Measurements from ENCODE around the gene LDB2. TPM values are rescaled to one million over a fixed set of nuclear protein-coding genes. Genes with fewer than 3 reads are reported as not detected.

Gene LDB2
- total RNA-seq, 1 donor from 2014 or later: 69.8 TPM

DNA sequence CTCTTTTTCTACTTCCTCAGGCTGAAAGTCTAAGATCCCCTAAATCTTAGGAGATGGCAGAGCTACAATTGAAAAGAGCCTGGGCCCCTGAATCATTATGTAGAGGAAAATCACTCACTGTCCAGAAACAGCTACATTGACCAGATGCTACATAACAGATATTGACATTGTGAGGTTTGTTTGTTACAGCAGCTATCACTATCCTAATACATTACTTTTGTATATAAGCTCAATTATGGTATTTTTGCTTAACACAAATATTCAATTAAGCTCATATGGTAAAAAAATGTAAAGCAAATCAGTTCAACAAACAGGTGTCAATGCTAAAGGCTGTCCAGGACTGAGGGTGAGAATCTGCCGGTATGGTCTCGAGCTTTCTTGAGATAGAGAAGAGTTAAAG is 89.4 kb downstream of the LDB2 start:
- DNase-seq (ENCODE audit: extremely low read depth, low read depth, low spot score): no peak

- no peak for DNase-seq (ENCODE audit: extremely low read depth, low read depth, low spot score)
Measured at GRCh38 chr4:16807355-16807754, 91.1 kb downstream of the LDB2 start.

DNA sequence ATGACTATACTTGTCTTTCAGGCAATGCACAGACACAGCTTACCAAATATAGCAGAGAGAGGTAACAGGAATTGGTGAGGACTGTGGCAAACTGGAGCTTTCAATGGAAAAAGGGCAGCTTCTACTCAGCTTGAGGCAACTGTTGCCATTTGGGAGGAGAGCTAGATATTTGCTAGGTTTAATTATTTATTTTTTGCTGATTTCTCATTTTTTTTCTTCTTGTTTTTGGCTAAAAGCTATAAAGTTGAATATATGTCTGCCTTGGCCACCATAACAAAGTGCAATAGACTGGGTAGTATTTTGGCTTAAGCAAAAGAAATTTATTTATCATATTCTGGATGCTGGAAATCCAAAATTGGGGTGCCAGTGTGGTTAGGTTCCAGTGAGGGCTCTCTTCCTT is 93.9 kb downstream of the LDB2 start:
- no peak for DNase-seq (ENCODE audit: extremely low read depth, low read depth, low spot score)

DNA sequence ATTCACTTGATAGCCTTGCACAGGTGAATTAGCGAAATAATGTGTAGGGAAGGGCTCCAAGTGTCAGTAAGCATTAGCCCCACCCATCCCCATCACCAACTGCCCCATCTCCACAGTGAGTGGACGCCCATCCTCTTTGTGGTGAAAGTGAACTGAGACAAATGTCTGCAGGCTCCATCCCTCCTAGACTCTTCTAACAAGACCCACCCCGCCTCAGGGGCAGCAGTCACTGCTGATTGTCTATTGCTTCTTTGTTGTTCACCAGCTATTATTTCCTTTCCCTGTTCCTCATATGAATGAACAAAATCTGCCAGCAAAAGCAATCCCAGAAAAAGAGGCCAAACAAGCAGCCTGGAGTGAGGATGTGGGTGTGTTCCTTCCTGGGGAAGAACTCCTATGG is 96.4 kb downstream of the LDB2 start:
- no peak for DNase-seq (ENCODE audit: extremely low read depth, low read depth, low spot score)

DNA sequence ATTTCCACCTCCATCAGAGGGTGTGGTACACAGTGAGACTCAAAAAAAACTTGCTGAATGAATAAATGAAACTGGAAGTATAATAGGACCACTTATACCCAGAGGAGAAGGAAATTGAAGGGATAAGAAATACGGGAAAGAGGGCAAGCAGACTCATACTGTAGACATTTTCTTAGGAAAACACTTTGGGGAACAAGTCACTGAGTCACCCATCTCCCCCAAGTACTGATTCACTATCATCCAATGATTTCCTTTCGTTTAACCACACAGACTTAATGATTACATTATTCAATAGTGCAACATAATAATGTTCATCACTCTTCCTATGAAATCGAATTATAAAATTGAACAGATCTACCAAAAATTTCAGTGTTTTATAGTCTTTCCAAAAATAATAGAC is 97.1 kb downstream of the LDB2 start:
- DNase-seq (ENCODE audit: extremely low read depth, low read depth, low spot score): no peak

DNA sequence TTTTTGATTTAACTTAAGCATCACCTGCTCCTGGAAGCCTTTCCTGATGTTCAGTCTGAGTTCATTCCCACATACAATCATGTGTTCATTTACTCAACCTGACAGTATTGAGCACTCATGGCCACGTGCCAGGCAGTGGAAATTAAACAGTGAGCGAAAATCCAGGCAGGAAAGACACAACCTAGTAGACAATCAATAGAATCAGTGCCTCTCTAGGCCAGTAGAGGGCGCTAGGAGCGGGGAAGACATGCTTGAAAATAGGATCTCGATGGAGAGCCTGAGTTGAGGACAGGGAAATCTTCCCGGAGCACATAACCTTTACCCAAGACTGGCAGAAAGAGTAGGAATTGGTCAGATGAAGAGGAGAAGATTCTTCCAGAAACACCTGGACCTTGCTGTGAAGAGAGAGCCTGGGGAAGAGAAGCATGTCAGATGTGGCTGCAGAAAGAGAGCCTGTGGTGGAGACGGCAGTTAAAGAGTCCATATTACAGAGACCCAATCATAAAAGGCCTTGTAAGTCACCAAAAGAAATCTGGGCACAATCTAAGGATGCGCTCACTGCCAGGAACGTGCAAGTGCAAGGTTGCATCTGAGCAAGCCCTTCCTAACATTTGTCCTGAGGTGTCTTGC is 103.5 kb downstream of the LDB2 start:
- DNase-seq (ENCODE audit: extremely low read depth, low read depth, low spot score): no peak

DNA sequence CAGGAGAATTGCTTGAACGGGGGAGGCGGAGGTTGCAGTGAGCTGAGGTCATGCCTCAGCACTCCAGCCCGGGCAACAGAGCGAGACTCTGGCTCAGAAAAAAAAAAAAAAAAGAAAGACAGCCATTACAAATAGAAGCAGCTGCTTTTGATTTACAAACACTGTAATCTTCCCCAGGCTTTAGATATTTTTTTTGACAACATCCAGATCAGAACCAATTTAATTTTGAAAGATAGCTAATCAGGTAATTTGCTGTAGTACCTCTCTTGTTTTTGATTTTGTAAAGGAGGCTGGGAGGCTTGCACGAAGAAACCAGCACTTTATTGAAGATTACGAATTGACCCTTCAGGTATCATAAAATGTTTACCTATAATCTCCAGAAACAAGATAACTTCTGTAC is 107.0 kb downstream of the LDB2 start:
- no peak for DNase-seq (ENCODE audit: extremely low read depth, low read depth, low spot score)

- DNase-seq (ENCODE audit: extremely low read depth, low read depth, low spot score): no peak
Measured at GRCh38 chr4:16790508-16790907, 107.9 kb downstream of the LDB2 start.

GRCh38 chr4:16788868-16789267 is 109.6 kb downstream of the LDB2 start:
- no peak for DNase-seq (ENCODE audit: extremely low read depth, low read depth, low spot score)

- no peak for DNase-seq (ENCODE audit: extremely low read depth, low read depth, low spot score)
Measured at GRCh38 chr4:16785793-16786527, 112.5 kb downstream of the LDB2 start.

DNA sequence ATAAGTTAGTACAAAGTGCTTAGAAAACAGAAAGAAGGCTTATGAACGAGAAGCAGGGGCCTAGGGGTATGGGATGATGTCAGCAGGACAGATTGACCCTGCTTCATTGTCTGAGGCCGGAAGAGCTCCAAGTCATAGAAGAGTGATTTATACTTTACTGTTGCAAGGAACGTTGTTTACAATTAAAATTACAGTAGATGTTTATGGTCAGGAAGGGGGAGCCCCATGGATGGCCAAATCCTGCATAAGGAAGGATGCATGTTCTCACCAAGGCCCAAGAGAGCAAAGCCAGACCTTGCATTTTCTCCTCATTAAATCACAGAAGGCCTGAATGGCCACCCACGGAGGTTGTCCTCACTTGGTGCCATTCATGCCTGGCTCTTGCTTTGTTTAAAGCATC is 115.3 kb downstream of the LDB2 start:
- DNase-seq (ENCODE audit: extremely low read depth, low read depth, low spot score): no peak

DNA sequence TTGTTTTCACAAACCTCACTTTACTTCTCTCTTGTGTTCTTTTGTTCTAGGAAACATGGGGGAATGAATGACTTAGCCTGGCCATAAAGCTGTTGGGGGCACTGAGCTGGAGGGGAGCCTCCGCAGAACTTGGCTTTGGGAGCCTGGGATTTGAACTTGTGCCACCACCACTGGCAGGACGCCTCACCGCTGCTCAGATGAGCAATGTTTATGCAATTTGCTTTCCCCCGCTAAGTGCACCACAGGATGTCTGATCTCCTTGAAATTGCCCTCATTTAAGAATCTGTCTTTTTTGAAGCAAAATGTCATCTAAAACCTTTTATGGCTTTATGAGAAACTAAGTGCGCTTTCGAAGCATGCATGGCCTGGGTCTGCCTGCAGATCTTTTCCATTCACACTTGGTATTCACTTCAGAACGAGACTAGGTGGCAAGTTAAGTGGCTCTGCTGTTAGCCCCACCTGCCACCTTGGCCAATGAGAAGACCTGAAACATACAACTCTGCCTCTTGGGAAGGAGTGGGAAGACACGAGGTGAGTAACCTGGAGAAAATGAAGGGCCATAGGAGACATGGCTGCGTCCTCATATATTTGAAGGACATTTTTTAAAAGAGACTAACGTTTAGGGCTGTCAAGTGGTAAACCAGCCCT is 119.3 kb downstream of the LDB2 start:
- DNase-seq (ENCODE audit: extremely low read depth, low read depth, low spot score): no peak

DNA sequence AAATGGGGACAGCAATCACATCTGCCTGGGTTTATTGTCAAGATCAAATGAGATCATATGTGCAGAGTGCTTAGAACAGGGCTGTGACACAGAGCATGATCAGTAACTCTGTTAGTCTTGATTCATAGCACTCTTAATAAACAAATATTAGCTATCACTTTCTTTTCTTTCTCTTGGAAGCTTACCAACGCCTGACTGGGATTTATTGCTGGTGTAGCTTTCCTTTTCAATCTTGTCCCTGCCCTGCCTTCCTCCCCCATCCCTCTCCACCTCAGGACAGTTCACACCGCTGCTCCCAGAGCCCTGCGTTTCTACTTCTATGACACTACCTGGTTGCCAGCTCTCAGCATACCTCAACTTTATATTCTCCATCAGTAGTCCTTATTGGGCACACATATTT is 120.7 kb downstream of the LDB2 start:
- no peak for DNase-seq (ENCODE audit: extremely low read depth, low read depth, low spot score)

DNA sequence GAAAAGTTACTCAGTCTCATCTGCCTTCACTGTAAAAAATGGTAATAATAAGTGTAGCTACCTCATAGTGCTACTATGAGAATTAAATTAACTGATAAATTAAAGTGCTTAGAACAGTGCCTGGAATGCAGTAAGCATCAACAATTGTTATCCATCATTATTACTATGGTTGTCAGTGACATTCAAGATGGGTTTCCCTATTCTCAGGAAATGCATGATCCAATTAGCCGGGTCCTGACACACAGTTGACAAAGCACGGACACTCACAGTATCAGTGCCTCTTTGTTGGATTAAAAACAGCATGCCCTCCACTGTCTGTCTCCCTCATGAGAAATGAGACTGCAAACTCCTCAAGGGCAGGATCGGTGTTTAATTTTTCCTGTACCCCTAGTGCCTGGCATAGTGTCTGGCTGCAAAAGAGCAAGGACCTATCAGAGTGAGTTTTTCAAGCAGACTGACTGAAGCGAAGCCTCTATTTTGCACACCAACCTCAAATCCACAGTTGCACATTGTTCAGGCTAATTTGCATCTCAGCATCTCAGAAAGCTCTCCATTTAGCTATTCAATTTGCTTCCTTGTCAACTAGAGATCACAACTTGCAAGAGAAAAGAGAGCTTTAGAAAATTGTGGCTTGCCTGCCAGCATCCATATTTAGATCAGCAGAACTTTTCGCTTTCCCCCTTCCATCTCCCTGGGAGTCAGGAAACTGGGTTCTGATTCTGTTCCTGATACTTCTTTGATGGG is 122.9 kb downstream of the LDB2 start:
- no peak for DNase-seq (ENCODE audit: extremely low read depth, low read depth, low spot score)

DNA sequence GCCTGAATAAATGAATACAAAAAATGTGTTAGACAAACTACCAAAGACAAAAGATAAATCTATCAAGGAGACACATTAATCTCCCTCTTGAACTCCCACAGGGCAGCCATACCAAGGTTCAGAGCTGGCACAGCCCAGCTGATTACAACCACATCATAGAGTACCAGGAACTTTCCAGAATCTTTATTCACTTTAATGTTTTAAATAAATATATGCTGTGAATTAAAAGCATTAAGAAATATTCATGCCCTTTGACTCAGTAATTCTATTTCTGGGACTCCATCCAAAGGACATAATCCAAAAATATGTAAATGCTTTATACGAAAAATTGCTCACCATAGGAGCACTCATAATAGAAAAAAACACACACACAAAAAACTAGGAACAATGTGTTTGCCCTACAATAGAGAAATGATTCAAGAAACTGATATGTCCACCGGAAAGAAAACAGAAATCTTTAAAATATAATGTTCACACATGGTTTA is 126.0 kb downstream of the LDB2 start:
- no peak for DNase-seq (ENCODE audit: extremely low read depth, low read depth, low spot score)

- DNase-seq (ENCODE audit: extremely low read depth, low read depth, low spot score): no peak
Measured at GRCh38 chr4:16770710-16771285, 127.6 kb downstream of the LDB2 start.

- DNase-seq (ENCODE audit: extremely low read depth, low read depth, low spot score): no peak
Measured at GRCh38 chr4:16767861-16768260, 130.6 kb downstream of the LDB2 start.

DNA sequence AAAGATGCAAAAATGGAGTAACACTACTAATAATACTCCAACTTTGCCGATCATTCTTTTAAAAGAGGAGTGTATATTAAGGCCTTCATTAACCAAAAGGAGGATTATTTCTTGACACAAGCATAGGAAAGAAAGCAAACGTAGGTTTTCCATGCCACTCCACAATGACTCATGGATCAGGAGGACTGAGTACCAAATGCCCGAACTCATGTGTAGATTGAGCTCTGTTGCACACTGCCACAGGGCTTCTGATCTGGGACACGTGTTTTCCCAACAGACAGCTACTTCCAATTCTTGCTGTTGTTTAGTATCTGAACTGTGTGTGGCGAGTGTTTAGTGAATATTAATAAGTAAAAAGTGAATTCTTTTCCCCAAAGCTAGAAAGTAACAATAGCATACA is 131.2 kb downstream of the LDB2 start:
- DNase-seq (ENCODE audit: extremely low read depth, low read depth, low spot score): no peak

DNA sequence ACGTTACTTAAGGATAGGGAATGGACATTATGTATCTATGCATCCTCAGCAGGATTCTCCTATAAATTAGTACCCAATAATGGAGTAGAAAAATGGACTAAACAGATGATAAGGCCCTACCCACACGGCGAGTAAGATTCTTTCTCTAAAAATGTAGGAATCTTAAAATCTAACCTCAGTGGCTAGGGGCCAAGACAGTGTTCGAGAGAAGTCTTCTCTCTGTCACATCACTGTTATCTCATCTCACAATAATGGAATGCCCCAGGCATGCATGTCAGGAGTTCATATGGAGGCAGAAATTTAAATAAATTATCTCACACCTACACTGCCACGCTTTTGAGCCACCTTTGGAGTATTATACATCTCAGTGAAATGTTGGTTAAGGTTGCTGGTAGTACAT is 132.9 kb downstream of the LDB2 start:
- DNase-seq (ENCODE audit: extremely low read depth, low read depth, low spot score): no peak

- no peak for DNase-seq (ENCODE audit: extremely low read depth, low read depth, low spot score)
Measured at GRCh38 chr4:16764622-16765021, 133.8 kb downstream of the LDB2 start.
